CD4-positive, CD25-positive, alpha-beta regulatory T cell (primary cell): ENCODE results near the gene RFX2. TPM values are rescaled to one million over a fixed set of nuclear protein-coding genes. Genes with fewer than 3 reads are reported as not detected.
A peak's percentile ranks its signal among the peaks of the same experiment; 100 is the strongest.
"Not testable (repeated sequence)": the region's sequence is repeated elsewhere in the genome, so short reads cannot be mapped to it uniquely, and the experiment has no call there.

ENCODE experiments used
- ATAC-seq, 2 donors: fragments of 150-1000 bp; cut with Tn5 transposase; one replicate each; pipeline ENCODE4 v1.10.0; 2021; ENCODE audit warnings: low read depth in 2 of 2, moderate number of reproducible peaks in 2 of 2, moderate library complexity in 1 of 2
- DNase-seq, 3 donors: peaks; one replicate each; pipeline versions ENCODE4 v3.0.0 to v3.0.0-alpha.2; 2012 to 2022; ENCODE audit warnings: mixed read lengths in 1 of 3
- H3K27ac ChIP-seq: one replicate; pipeline ENCODE4 v1.7.0; 2013; ENCODE audit warnings: mild to moderate bottlenecking, low read length; ENCODE audit not compliant: insufficient read depth, poor library complexity, severe bottlenecking
- H3K27me3 ChIP-seq: one replicate; pipeline ENCODE4 v1.7.0; 2013; ENCODE audit warnings: low read length; ENCODE audit not compliant: control insufficient read depth, insufficient read depth
- H3K36me3 ChIP-seq: one replicate; pipeline ENCODE4 v1.7.0; 2013; ENCODE audit warnings: mild to moderate bottlenecking, low read length, moderate library complexity; ENCODE audit not compliant: control insufficient read depth, insufficient read depth
- H3K4me1 ChIP-seq: 2 replicates; pipeline ENCODE4 v1.7.0; 2013; ENCODE audit warnings: mild to moderate bottlenecking, low read length; ENCODE audit not compliant: insufficient read depth, control insufficient read depth, poor library complexity, severe bottlenecking
- H3K4me3 ChIP-seq: one replicate; pipeline ENCODE4 v1.7.0; 2013; ENCODE audit warnings: low read depth, mild to moderate bottlenecking, low read length, moderate library complexity
- H3K9me3 ChIP-seq, 2 experiments: 1 replicate in 1 of 2; 2 replicates in 1 of 2; pipeline ENCODE4 v1.7.0; 2013; ENCODE audit warnings: low read length in 2 of 2, mild to moderate bottlenecking in 1 of 2, moderate library complexity in 1 of 2; ENCODE audit not compliant: control insufficient read depth in 2 of 2
- H3K27ac Mint-ChIP-seq, 3 donors: one replicate each; pipeline ENCODE4 v1.8.0; 2020 to 2022; ENCODE audit warnings: mild to moderate bottlenecking in 3 of 3, mixed read lengths in 3 of 3, moderate library complexity in 2 of 3
- H3K27me3 Mint-ChIP-seq: one replicate; pipeline ENCODE4 v1.8.0; 2022; ENCODE audit warnings: mild to moderate bottlenecking, mixed read lengths
- H3K36me3 Mint-ChIP-seq: one replicate; pipeline ENCODE4 v1.8.0; 2020; ENCODE audit warnings: mixed read lengths
- H3K4me1 Mint-ChIP-seq, 4 donors: one replicate each; pipeline ENCODE4 v1.8.0; 2020 to 2022; ENCODE audit warnings: mixed read lengths in 4 of 4, mild to moderate bottlenecking in 1 of 4
- H3K4me3 Mint-ChIP-seq, 4 donors: one replicate each; pipeline ENCODE4 v1.8.0; 2020 to 2022; ENCODE audit warnings: mild to moderate bottlenecking in 4 of 4, mixed read lengths in 4 of 4, moderate library complexity in 3 of 4
- H3K9me3 Mint-ChIP-seq, 7 donors: one replicate each; pipeline ENCODE4 v1.8.0; 2020 to 2022; ENCODE audit warnings: mixed read lengths in 7 of 7, mild to moderate bottlenecking in 3 of 7, moderate library complexity in 2 of 7
- polyA plus RNA-seq, 4 donors: library from polyadenylated mRNA; unstranded; fragments of 300-500 nt; fragmentation: Illumina TruSeq; gene quantifications; one replicate each; pipeline ENCODE4 v1.2.3, GENCODE V29; 2021
- total RNA-seq: library from RNA; stranded (reverse); gene quantifications from one replicate; pipeline ENCODE4 v1.2.3, GENCODE V29; 2022

The RFX2 gene
- total and polyA plus RNA-seq, 5 donors from 2014 or later = 1.3 to 3.3 (median 2.3) TPM

GRCh38 chr19:6007866-6008265 lies 102.4 kb downstream of the RFX2 start:
- Mint-ChIP-seq H3K4me1 (peaks cover 0 to 4% (median 0%) of the 10 kb centered on the region in 4 donors), H3K27me3 (no peaks in the 10 kb centered on the region), H3K4me3 (no peak overlapping the region), H3K27ac (peak overlapping the region in 1 of 3 donors; percentile 56), H3K36me3 (peaks cover 13% of the 10 kb centered on the region), H3K9me3 (no peaks in the 10 kb centered on the region)
- Histone ChIP-seq H3K9me3 (no peaks in the 10 kb centered on the region), H3K27me3 (no peaks in the 10 kb centered on the region), H3K4me3 (no peak overlapping the region), H3K27ac (no peak overlapping the region), H3K36me3 (no peaks in the 10 kb centered on the region), H3K4me1 (no peaks in the 10 kb centered on the region)
- DNase-seq (no peak), ATAC-seq (no peak)

- H3K4me3 ChIP-seq = no peak overlapping the region
- H3K36me3 ChIP-seq = no peaks in the 10 kb centered on the region
- H3K9me3 ChIP-seq = no peaks in the 10 kb centered on the region
- DNase-seq (no peak), ATAC-seq (no peak)
- H3K4me1 Mint-ChIP-seq = peaks cover 0 to 4% (median 0%) of the 10 kb centered on the region in 4 donors
- no peak overlapping the region for H3K27ac ChIP-seq
- H3K4me1 ChIP-seq = no peaks in the 10 kb centered on the region
- peaks cover 12% of the 10 kb centered on the region for H3K36me3 Mint-ChIP-seq
- no peaks in the 10 kb centered on the region for H3K9me3 Mint-ChIP-seq
- no peaks in the 10 kb centered on the region for H3K27me3 ChIP-seq
- H3K27me3 Mint-ChIP-seq = no peaks in the 10 kb centered on the region
- H3K27ac Mint-ChIP-seq = no peak overlapping the region
- H3K4me3 Mint-ChIP-seq = no peak overlapping the region
Observed at GRCh38 chr19:6006896-6007295, 103.4 kb downstream of the RFX2 start.

- H3K36me3 Mint-ChIP-seq = peaks cover 12% of the 10 kb centered on the region
- H3K4me3 ChIP-seq, H3K4me3 Mint-ChIP-seq, H3K9me3 Mint-ChIP-seq, H3K27me3 Mint-ChIP-seq, H3K4me1 Mint-ChIP-seq, DNase-seq, H3K27ac Mint-ChIP-seq, H3K27ac ChIP-seq, H3K36me3 ChIP-seq, H3K27me3 ChIP-seq, ATAC-seq, H3K4me1 ChIP-seq, H3K9me3 ChIP-seq: not testable (repeated sequence)
Observed at GRCh38 chr19:6006070-6006446, 104.2 kb downstream of the RFX2 start.

- peaks cover 0 to 4% (median 0%) of the 10 kb centered on the region in 4 donors for H3K4me1 Mint-ChIP-seq
- Histone ChIP-seq H3K4me1 (no peaks in the 10 kb centered on the region), H3K27me3 (no peaks in the 10 kb centered on the region), H3K36me3 (no peaks in the 10 kb centered on the region), H3K9me3 (no peaks in the 10 kb centered on the region), H3K27ac (no peak overlapping the region), H3K4me3 (no peak overlapping the region)
- peaks cover 14% of the 10 kb centered on the region for H3K36me3 Mint-ChIP-seq
- no peaks in the 10 kb centered on the region for H3K27me3 Mint-ChIP-seq
- no peaks in the 10 kb centered on the region for H3K9me3 Mint-ChIP-seq
- H3K4me3 Mint-ChIP-seq = no peak overlapping the region
- no peak overlapping the region for H3K27ac Mint-ChIP-seq
- DNase-seq (no peak), ATAC-seq (no peak)
Observed at GRCh38 chr19:6005321-6006069, 104.8 kb downstream of the RFX2 start.

- ATAC-seq (no peak), DNase-seq (no peak)
- Mint-ChIP-seq H3K9me3 (peaks cover 0 to 2% (median 0%) of the 10 kb centered on the region in 7 donors), H3K4me3 (no peak overlapping the region), H3K27ac (no peak overlapping the region), H3K4me1 (peaks cover 0 to 4% (median 0%) of the 10 kb centered on the region in 4 donors), H3K36me3 (peaks cover 18% of the 10 kb centered on the region), H3K27me3 (peaks cover 4% of the 10 kb centered on the region)
- Histone ChIP-seq H3K4me3 (no peak overlapping the region), H3K9me3 (no peaks in the 10 kb centered on the region), H3K36me3 (no peaks in the 10 kb centered on the region), H3K4me1 (no peaks in the 10 kb centered on the region), H3K27ac (no peak overlapping the region), H3K27me3 (no peaks in the 10 kb centered on the region)
Observed at GRCh38 chr19:6003976-6004375, 106.3 kb downstream of the RFX2 start.

- DNase-seq (no peak), ATAC-seq (no peak)
- no peaks in the 10 kb centered on the region for H3K36me3 ChIP-seq
- Mint-ChIP-seq H3K27ac (no peak overlapping the region), H3K4me3 (no peak overlapping the region), H3K9me3 (peaks cover 0 to 2% (median 0%) of the 10 kb centered on the region in 7 donors), H3K4me1 (peaks cover 0 to 2% (median 0%) of the 10 kb centered on the region in 4 donors), H3K36me3 (peaks cover 17% of the 10 kb centered on the region), H3K27me3 (peaks cover 4% of the 10 kb centered on the region)
- H3K27ac ChIP-seq = no peak overlapping the region
- H3K4me1 ChIP-seq = no peaks in the 10 kb centered on the region
- H3K4me3 ChIP-seq = no peak overlapping the region
- H3K27me3 ChIP-seq = no peaks in the 10 kb centered on the region
- no peaks in the 10 kb centered on the region for H3K9me3 ChIP-seq
Observed at GRCh38 chr19:6002591-6002990, 107.7 kb downstream of the RFX2 start.

- H3K9me3 Mint-ChIP-seq = peaks cover 0 to 2% (median 0%) of the 10 kb centered on the region in 7 donors
- Histone ChIP-seq H3K4me1 (no peaks in the 10 kb centered on the region), H3K9me3 (no peaks in the 10 kb centered on the region), H3K27me3 (no peaks in the 10 kb centered on the region), H3K36me3 (no peaks in the 10 kb centered on the region), H3K4me3 (no peak overlapping the region), H3K27ac (no peak overlapping the region)
- peaks cover 15% of the 10 kb centered on the region for H3K36me3 Mint-ChIP-seq
- H3K27me3 Mint-ChIP-seq = peaks cover 4% of the 10 kb centered on the region
- H3K4me3 Mint-ChIP-seq = no peak overlapping the region
- DNase-seq (no peak), ATAC-seq (no peak)
- no peak overlapping the region for H3K27ac Mint-ChIP-seq
- peaks cover 0 to 2% (median 0%) of the 10 kb centered on the region in 4 donors for H3K4me1 Mint-ChIP-seq
Observed at GRCh38 chr19:6000228-6000847, 110.0 kb downstream of the RFX2 start.

- H3K27ac Mint-ChIP-seq = no peak overlapping the region
- Histone ChIP-seq H3K36me3 (no peaks in the 10 kb centered on the region), H3K4me1 (no peaks in the 10 kb centered on the region), H3K4me3 (no peak overlapping the region), H3K9me3 (no peaks in the 10 kb centered on the region), H3K27me3 (no peaks in the 10 kb centered on the region), H3K27ac (no peak overlapping the region)
- peaks cover 15% of the 10 kb centered on the region for H3K36me3 Mint-ChIP-seq
- ATAC-seq = no peak
- no peak overlapping the region for H3K4me3 Mint-ChIP-seq
- no peak for DNase-seq
- peaks cover 0 to 2% (median 0%) of the 10 kb centered on the region in 4 donors for H3K4me1 Mint-ChIP-seq
- H3K9me3 Mint-ChIP-seq = peaks cover 0 to 2% (median 0%) of the 10 kb centered on the region in 7 donors
- peaks cover 4% of the 10 kb centered on the region for H3K27me3 Mint-ChIP-seq
Observed at GRCh38 chr19:5999693-6000092, 110.6 kb downstream of the RFX2 start.
